ENCODE results near the gene FRMPD1.

Gene FRMPD1

DNA sequence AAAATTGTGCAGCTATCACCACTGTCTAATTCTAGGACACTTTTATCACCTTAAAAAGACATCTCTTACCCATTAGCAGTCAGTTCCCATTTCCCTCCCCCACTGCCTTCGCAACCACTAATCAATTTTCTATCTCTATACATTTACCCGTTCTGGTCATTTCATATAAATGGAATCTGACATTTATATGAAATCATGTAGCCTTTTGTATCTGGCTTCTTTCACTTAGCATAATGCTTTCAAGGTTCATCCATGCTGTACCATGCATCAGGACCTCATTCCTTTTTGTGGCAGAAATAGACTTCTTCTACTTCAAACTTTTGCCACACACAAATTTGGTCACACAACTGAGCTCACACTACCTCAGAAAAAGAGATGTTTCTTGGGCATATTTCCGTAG is 32.2 kb downstream of the FRMPD1 start:
- DNase-seq (ENCODE audit: low read depth): no peak

DNA sequence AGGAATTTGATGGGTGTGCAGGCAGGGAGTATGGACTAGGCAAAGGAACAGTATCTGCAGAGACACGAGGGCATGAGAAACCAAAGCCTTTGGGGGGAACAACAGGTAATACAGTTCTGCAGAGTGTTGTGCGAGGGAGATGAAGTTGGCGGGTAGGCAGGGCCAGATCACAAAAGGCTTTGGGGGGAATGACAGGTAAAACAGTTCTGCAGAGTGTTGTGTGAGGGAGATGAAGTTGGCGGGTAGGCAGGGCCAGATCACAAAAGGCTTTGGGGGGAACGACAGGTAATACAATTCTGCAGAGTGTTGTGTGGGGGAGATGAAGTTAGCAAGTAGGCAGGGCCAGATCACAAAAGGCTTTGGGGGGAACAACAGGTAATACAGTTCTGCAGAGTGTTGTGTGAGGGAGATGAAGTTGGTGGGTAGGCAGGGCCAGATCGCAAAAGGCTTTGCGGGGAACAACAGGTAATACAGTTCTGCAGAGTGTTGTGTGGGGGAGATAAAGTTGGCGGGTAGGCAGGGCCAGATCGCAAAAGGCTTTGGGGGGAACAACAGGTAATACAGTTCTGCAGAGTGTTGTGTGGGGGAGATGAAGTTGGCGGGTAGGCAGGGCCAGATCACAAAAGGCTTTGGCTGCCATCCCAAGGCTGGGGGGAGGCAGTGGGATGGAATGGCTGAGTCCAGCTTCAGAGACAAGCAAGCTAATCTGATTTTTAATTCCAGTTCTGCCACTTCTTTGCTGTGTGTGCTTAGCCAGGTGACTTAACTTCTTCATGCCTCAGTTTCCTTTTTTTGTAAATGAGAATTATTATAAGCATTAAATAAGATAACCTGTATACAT is 33.0 kb downstream of the FRMPD1 start:
- no peak for DNase-seq (ENCODE audit: low read depth)

DNA sequence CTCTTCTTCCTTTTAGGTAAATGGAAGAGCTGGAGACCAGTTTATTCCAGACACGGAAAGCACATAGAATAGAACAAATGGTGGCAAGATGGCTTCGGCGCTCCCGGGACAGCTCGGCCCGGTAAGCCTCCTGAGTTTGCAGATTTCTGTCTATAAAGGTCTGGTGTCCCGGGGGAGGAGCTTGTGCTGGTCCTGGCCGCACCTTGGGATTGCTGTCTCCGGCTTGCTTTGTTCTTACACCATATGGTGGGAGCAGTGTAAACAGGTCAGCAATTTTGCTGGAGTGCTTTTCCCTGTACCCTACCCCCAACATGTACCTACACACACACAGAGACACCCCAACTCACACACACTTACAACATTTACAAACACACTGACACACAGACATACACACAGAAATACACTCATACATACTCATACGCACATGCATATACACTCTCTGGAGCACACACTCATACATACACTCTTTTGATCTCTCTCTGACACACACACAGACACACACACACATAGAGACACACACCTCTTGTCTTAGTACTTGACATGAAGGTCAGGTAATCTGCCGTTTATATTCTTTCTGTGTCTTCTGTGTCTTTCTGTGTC is 42.0 kb downstream of the FRMPD1 start:
- no peak for DNase-seq (ENCODE audit: low read depth)

DNA sequence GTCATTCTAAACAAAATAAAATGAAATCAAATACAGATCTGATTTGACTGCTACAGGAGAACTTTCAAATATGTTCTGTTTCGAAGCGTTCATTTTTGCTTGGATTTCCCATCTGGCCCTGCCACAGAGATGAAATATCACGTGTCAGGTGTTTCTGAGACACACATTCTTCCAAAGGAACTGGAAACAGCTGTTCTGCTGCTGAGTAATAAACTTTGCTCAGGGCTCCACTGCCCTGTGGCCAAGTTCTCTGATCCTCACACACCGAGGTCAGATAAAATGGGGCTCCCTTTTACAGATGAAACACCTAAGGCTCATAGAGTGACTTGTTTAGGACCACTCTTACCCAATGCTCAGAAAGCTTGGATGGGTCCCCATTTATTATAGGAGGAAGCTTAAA is 42.5 kb downstream of the FRMPD1 start:
- no peak for DNase-seq (ENCODE audit: low read depth)

DNA sequence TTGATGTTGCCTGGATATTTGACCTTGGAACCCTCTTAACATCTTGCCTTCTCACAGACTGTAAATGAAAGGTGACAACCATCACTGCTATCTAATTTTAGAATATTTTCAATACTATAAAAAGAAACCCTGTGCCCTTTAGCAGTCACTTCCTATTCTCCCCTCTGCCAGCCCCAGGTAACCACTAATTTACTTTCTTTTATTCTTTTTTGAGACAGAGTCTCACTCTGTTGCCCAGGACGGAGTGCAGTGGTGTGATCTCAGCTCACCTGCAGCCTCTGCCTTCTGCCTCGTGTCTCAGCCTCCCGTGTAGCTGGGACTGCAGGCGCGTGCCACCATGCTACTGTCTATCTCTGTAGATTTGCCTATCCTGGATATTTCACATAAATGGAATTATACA is 43.6 kb downstream of the FRMPD1 start:
- DNase-seq (ENCODE audit: low read depth): no peak

DNA sequence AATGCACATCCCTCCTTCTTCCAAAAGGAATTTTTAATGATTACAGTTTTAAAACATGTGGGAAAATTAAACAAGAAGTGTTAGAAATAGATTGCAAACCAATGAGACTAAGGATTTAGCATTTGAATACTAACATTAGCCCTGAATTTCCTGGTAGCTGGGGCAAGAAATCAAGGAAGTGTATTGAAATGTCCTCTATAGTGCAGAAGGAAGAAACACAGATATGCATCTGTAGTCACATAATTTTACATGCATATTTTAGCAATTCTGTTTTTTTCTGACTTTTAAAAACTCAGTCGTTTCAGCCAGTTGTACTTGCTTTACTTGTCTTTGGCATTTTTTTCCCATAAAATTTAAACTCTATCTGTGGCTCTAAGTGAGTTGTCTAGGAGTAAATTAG is 45.8 kb downstream of the FRMPD1 start:
- no peak for DNase-seq (ENCODE audit: low read depth)

DNA sequence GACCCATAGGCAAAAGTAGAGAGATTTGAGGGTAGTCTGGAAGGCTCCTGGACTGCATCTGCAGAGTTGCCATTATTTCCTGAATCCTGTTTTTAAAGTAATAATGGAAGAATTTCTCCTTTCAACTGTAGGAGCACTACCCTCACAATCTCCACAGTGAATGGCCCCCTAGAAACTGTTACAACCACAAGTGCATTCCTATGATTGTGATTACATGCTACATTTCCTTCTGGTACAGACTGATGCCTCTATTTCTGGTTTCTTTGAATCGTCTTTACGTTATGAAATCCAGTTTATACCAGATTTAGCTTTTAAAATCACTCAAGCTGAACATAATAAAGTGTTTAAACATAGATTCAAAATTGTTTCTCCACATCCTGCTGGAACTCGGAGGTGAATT is 49.4 kb downstream of the FRMPD1 start:
- DNase-seq (ENCODE audit: low read depth): no peak

DNA sequence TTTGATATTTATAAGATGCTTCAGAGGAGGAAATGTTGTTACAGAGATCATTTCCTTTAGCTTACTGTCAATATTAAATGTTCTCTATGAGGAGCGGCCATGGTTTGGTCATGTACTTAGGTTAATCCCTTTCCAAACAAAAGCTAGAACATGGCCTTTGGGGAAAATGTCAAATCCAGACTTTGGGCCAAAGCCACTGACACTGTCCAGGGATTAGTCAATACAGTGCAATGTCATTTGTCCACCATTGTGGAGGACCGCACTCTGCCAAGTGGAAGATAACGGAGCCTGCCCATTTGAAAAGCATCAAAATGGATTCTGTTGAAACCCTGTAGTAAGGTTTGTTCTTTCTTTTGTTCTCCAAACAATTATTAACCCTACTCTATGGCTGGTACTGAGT is 50.1 kb downstream of the FRMPD1 start:
- no peak for DNase-seq (ENCODE audit: low read depth)

DNA sequence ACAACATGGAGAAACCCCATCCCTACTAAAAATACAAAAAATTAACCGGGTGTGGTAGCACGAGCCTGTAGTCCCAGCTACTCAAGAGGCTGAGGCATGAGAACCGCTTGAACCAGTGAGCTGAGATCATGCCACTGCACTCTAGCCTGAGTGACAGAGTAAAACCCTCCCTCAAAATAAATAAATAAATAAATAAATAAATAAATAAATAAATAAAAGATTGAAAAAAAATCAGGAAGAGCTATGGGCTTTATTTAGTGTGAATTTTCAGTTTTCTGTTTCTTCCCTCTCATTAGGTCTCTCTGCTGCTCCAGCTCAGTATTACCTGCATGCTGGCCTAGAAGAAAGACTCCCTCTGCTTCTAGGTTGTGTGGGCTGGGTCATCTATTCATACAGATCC is 55.0 kb downstream of the FRMPD1 start:
- DNase-seq (ENCODE audit: low read depth): no peak

DNA sequence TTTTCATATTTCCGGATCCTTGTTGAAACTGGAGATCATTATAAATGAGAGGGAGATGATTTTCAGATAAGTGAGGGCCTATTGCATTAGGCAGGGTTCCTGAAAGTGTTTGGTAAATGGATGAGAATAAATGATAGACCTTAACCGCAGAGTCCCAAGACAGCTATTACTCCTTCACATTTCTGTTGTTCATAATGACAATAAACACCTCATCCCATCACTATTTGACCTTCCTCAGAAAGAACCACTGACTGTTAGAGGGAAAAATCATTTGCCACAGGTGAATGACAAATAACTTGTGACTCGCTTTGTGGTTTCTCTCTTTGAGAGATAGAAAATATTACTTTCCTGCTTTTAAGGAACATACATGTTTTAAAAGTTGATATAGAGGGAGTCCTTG is 55.5 kb downstream of the FRMPD1 start:
- DNase-seq (ENCODE audit: low read depth): no peak

DNA sequence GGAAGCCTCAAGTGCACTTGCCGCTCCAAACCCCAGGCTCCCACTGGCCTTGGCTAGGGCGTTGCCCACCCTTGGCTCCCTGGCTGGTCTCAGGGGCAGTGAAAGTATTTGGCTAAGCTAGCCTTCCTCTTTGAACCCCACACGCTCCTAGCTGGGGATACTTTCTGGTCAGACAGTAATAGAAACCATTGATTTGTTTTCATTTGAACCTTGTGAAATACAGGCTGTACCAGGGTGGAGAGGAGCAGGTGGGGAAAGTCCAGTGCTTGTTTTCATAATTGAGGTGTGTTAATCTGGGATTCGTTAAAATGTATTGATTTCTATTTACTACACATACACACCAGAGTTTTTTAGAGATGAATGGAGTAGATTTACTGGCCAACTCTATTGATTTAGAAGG is 57.0 kb downstream of the FRMPD1 start:
- DNase-seq (ENCODE audit: low read depth): no peak

DNA sequence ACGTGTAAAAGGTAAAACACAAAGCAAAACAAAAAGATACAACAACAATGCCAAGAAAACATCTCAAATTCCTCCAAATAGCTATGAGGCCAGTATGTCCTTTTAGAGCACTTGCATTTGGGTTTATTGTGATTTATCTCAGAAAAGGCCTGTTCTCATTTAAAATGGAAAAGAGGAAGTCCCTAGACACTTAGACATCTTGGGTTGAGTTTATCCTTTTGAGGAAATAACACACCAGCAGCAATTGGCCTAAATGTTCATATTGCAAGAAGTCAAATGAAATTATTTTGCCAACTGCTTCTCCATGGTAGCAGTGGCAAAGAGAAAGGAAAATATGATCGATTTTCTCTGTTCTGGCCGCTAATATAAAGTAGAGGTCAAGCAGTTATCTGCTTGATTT is 59.3 kb downstream of the FRMPD1 start:
- no peak for DNase-seq (ENCODE audit: low read depth)

DNA sequence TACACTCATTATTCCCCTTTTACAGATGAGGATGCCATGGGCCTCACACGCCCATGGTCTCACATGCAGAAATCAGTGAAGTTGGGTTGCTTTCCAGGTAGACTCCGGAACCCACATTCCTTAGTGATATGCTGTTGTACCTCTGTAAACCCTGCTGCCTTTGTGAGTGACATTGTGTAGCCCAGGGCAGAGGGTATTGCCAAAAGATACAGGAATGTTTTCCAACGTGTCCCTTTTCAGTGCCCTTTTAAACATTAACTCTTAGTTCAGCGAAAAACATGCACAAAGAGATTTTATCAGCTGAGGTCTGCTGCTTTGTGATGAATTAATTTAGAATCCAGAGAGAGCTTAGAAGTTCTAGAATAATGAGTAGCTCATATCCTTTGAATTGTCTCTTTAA is 64.5 kb downstream of the FRMPD1 start:
- no peak for DNase-seq (ENCODE audit: low read depth)

DNA sequence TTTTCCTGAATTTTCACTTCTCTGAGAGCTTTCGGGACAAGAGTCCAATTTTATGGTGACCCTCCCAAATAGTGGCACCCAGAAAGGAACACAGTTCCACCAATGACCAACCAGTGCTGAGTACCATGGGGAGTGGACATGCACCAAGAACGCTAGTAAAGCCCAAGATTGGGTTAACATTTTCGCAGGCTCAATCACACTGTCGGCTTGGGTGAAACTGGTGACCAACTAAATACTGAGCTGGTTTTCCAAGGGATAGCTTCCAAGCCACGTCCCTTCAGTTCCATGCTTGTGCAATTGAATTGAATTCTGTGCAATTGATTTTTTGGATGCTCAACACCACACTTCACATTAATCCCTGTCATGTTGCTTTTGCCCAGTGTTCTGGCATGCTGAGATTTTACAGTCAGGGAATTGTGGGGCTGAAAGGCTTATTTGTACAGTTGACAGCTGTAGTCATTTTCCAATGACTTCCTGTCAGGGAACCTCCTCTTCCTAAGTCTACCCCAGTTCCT is 65.3 kb downstream of the FRMPD1 start:
- DNase-seq (ENCODE audit: low read depth): no peak

DNA sequence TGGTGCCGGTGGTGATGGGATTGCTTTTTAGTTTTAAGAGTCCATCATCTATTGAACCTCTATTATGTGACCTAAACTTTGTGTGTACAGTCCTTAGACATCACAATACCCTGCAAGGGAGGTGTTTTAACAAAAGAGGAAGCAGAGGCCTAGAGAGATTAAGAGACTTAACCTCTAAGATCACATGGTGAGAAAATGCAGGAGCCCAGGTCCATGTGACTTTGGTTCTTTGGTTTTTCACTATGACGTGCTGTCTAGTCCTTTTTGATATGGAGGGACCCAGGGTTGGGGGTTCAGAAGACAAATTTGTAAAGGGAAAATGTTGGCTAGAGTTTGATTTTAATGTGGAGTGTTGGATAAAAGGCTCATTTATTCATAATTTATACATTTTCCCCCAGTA is 68.8 kb downstream of the FRMPD1 start:
- no peak for DNase-seq (ENCODE audit: low read depth)

DNA sequence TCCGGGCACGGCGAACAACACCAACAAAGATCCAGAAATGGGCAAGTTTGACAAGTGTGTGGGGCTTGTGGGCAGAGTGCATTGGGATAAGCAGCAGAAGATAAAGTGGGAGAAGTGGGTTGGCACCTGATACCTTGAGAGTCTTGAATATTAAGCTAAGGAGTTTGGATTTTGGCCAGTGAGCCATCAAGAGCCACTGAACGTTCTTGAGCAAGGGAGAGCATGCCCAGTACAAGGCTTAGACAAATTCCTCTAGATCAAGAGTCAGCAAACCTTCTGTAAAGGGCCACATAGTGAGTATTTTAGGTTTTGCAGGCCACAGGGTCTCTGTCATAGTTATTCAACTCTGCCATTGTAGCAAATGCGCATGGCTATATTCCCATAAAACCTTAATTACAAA is 76.3 kb downstream of the FRMPD1 start:
- no peak for DNase-seq (ENCODE audit: low read depth)

DNA sequence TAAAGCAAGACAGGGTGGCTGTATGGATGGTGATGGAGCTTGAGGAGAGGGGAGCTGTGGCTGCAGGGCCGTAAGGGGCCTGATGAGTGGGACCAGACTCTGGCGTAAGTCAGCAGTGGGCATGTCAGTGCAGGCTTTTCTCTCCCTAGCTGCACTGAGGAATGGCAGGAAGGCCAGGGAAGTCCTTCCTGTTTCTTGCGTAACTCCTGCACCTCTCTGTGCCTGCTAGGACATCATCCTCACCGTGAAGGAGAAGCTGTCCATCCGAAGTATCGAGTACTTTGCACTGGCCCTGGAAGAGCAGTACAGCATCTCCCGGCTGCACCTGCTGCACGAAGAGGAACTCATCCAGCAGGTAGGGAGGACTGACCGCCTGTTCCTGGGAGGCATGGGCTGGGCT is 78.7 kb downstream of the FRMPD1 start:
- DNase-seq (ENCODE audit: low read depth): no peak

DNA sequence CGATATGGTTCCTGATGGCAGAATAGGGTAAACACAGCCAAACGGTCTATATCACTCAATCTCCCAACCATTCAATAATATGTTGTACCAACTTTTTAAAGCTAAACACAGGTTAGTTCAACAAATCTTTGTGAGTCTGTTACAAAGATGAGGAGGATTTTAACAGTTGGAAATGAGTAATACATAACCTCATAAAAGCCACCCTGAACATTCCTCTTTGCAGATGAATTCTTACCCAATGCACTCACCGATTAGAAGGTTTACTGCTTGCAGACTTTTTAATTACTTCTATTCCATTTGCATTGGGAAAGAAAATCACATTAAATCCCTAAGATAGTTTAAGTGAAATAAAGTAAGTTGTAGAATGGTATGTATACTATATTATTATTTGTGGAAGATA is 79.5 kb downstream of the FRMPD1 start:
- no peak for DNase-seq (ENCODE audit: low read depth)

DNA sequence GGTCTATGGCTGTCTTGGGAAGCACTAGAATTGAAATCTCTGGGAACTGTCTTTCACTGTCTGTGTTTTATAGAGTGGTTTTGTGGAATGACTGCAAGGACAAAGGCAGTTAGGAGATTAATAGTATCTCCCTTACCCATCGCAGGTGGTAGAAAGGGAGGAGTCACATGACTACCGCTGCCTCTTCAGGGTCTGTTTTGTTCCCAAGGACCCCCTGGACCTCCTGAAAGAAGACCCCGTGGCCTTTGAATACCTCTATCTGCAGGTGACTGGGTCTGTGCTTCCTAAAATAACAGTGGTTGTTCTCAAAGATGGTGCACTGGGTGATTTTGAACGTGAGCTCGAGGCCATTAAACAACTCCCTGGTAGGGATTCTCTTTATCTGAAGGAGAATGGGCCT is 80.1 kb downstream of the FRMPD1 start:
- DNase-seq (ENCODE audit: low read depth): no peak

DNA sequence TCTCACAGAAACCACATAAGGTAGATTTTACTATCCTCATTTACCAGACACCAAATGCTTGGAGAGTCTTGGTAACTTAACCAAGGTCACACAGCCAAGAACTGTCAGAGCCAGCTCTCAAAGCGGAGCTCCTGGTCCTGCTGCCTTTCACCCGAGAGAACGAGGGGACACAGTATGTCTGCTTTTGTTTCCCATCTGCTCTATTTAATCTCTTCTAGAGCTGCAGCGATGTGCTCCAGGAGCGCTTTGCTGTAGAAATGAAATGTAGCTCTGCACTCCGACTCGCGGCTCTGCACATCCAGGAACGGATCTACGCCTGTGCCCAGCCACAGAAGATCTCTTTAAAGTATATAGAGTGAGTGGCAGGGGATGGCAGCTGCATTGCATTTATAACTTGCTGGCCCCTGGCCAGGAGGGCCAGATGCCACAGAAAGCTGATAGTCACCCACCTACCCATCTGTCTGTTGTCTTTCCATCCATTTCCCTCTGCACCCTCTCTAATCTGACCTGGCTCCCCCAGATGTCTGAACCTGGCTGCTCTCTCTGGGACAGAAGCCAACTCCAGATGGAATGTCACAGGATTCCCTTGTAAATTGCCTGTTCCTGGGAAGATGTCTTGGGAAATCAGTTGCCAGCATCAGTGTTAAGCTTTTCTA is 81.5 kb downstream of the FRMPD1 start:
- DNase-seq (ENCODE audit: low read depth): no peak

DNA sequence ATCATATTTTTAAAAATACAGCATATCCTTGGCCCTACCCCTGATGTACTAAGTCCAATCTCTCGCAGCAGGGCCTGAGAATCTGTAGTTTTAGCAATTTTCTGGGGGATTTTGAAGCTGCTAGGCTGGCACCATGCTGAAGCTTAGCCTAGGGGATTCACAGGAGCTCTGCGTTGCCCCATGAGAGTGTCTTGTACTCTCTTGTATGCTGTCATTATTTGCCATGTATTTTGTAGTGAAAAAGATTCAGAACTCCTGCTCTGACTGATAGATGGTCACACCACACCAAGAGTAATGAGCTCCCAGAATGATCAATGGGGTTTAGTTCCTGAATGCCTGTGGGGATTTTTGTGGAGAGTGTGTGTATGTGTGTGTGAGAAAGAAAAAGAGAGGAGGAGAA is 82.2 kb downstream of the FRMPD1 start:
- no peak for DNase-seq (ENCODE audit: low read depth)

DNA sequence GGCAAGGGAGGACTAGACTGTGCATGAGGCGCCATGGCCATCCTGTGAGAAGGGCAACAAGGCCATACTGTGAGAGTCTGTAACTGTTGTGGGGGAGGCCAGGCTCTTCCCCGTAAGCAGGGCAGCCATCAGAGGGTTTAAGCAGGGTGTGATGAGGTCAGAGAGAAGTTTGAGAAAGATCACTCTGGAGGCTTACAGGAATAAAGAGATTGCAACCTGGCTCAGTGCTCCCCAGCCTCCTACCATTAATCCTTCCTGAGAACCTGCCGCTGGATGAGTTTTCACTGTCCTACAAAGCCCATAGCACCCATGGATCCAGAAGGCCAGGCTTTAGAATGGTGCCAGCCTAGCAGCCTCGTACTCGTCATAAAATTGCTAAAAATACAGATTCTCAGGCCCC is 88.5 kb downstream of the FRMPD1 start:
- DNase-seq (ENCODE audit: low read depth): no peak

DNA sequence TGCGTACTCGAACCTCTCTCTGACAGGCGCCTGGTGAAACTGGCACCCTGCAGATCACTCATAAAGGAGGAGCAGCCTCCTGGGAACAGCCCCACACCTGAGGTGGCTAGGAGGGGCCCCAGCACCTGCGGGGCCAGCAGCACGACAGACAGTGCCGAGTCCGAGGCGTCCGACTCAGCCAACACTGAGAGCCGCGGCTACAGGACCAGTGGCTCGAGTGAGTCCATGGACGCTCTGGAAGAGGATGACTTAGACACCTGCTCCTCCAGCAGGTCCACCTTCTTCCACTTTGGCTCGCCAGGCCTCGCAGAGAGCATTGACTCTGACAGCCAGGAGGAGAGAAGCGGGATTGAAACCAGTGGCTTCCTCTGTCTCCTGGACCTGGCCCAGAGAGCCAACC is 89.4 kb downstream of the FRMPD1 start:
- no peak for DNase-seq (ENCODE audit: low read depth)
